GM12878 (cell line): ENCODE measurements around the gene NTSR1.

Experiments
- DPF2 ChIP-seq: fragments of 450-650 bp; IDR thresholded peaks from 2 replicates; pipeline ENCODE4 v1.6.1; 2017; ENCODE audit warnings: mild to moderate bottlenecking
- EP300 ChIP-seq, 2 experiments: fragments of 150-350 bp in 1 of 2; IDR thresholded peaks; 2 replicates each; pipeline ENCODE4 v1.6.1; 2011 to 2012; ENCODE audit warnings: low read depth in 2 of 2, low read length in 2 of 2, borderline replicate concordance in 1 of 2, improper control_type of control experiment in 1 of 2, inconsistent platforms in 1 of 2; ENCODE audit not compliant: control insufficient read depth in 1 of 2
- NFIC ChIP-seq: IDR thresholded peaks from 2 replicates; pipeline ENCODE4 v1.6.1; 2012; ENCODE audit warnings: low read depth, mild to moderate bottlenecking, inconsistent platforms, low read length, moderate library complexity
- POLR2AphosphoS5 ChIP-seq: IDR thresholded peaks from 2 replicates; pipeline ENCODE4 v1.6.1; 2011; ENCODE audit warnings: mild to moderate bottlenecking, low read length, inconsistent platforms
- TF ChIP-seq, protein P1 (sequence below): IDR thresholded peaks from 2 replicates; pipeline ENCODE4 v1.6.1; 2011; ENCODE audit warnings: mild to moderate bottlenecking, low read depth, low read length, moderate library complexity; ENCODE audit not compliant: insufficient replicate concordance

- TF ChIP-seq, protein P1, sequence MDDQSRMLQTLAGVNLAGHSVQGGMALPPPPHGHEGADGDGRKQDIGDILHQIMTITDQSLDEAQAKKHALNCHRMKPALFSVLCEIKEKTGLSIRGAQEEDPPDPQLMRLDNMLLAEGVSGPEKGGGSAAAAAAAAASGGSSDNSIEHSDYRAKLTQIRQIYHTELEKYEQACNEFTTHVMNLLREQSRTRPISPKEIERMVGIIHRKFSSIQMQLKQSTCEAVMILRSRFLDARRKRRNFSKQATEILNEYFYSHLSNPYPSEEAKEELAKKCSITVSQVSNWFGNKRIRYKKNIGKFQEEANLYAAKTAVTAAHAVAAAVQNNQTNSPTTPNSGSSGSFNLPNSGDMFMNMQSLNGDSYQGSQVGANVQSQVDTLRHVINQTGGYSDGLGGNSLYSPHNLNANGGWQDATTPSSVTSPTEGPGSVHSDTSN, result no peak
- no peak for TF ChIP-seq POLR2AphosphoS5
- no peak for TF ChIP-seq DPF2
- no peak for TF ChIP-seq NFIC
- TF ChIP-seq EP300 (IDR thresholded peaks at IDR 0.05; ENCODE audit: borderline replicate concordance in 1 of 2, control insufficient read depth in 1 of 2, low read depth in 2 of 2, low read length in 2 of 2), result no peak
Measured at GRCh38 chr20:62733526-62733842, 24.8 kb downstream of the NTSR1 start.
